Mammary epithelial cell (primary cell): ENCODE data around the gene RBL1.
"Not testable (repeated sequence)": the region's sequence is repeated elsewhere in the genome, so short reads cannot be mapped to it uniquely, and the experiment has no call there.

Experiments used
- CTCF ChIP-seq, 2 donors: IDR thresholded peaks in 1 of 2; conservative IDR thresholded peaks in 1 of 2; 2 replicates each; pipeline ENCODE4 v1.5.1; 2011 to 2012; ENCODE audit warnings: inconsistent platforms in 2 of 2, low read length in 2 of 2, mild to moderate bottlenecking in 2 of 2, control low read depth in 1 of 2, low read depth in 1 of 2; ENCODE audit not compliant: insufficient read depth in 1 of 2; ENCODE audit errors: extremely low read depth in 1 of 2
- EZH2 ChIP-seq: IDR thresholded peaks from 2 replicates; pipeline ENCODE4 v1.6.1; 2012; ENCODE audit warnings: low read length, inconsistent platforms, borderline replicate concordance

GRCh38 chr20:37012631-37013030 lies 83.2 kb downstream of the RBL1 start:
- not testable (repeated sequence) for TF ChIP-seq CTCF (conservative IDR thresholded peaks at IDR 0.05 in 1 of 2, IDR thresholded peaks at IDR 0.05 in 1 of 2; ENCODE audit: extremely low read depth in 1 of 2, insufficient read depth in 1 of 2, low read depth in 1 of 2, low read length in 2 of 2); EZH2
